ENCODE results near the gene TANGO6. TPM values are rescaled to one million over a fixed set of nuclear protein-coding genes. Genes with fewer than 3 reads are reported as not detected.

Gene TANGO6
- total RNA-seq, 3 donors from 2014 or later, result 7.4 to 19.7 (median 8.2) TPM

DNA sequence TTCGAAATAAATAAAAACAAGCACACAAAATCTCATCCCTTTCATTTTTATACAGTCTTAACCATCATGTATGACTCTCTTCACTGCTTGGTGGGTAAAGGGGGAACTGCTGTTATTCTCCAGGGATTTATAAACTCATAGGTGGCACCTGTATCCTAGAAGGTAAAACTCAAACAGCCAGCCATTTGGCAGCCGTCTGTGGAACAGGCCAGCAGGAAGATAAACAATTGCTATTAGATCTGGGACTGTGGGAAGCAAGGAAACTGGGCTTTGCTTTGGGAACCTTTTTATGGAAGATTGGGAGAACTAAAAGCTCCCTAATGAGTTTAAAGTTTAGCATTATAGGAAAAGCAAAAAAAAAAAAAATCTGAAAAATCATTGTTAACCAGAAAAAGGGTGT, 126.0 kb downstream of the TANGO6 start:
- TF ChIP-seq, protein P1, sequence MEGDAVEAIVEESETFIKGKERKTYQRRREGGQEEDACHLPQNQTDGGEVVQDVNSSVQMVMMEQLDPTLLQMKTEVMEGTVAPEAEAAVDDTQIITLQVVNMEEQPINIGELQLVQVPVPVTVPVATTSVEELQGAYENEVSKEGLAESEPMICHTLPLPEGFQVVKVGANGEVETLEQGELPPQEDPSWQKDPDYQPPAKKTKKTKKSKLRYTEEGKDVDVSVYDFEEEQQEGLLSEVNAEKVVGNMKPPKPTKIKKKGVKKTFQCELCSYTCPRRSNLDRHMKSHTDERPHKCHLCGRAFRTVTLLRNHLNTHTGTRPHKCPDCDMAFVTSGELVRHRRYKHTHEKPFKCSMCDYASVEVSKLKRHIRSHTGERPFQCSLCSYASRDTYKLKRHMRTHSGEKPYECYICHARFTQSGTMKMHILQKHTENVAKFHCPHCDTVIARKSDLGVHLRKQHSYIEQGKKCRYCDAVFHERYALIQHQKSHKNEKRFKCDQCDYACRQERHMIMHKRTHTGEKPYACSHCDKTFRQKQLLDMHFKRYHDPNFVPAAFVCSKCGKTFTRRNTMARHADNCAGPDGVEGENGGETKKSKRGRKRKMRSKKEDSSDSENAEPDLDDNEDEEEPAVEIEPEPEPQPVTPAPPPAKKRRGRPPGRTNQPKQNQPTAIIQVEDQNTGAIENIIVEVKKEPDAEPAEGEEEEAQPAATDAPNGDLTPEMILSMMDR (IDR thresholded peaks at IDR 0.05), result no peak
- H3K36me3 ChIP-seq (ENCODE audit: low read depth), result no peaks in the 10 kb centered on the region
- ATAC-seq (no peak), DNase-seq (no peak)
- H3K9me3 ChIP-seq, result no peaks in the 10 kb centered on the region
- no peak overlapping the region for H3K4me3 ChIP-seq
- H3K4me1 ChIP-seq (ENCODE audit: low read depth), result no peaks in the 10 kb centered on the region
- intact Hi-C loops (cut with DNase I, micrococcal nuclease), result no loop called here

- Histone ChIP-seq H3K9me3 (no peaks in the 10 kb centered on the region), H3K4me3 (no peak overlapping the region), H3K36me3 (ENCODE audit: low read depth) (no peaks in the 10 kb centered on the region), H3K4me1 (ENCODE audit: low read depth) (no peaks in the 10 kb centered on the region)
- intact Hi-C loops (cut with DNase I, micrococcal nuclease), result no loop called here
- no peak for DNase-seq
- no peak for ATAC-seq
- TF ChIP-seq, protein P1 (IDR thresholded peaks at IDR 0.05), result no peak
Measured at GRCh38 chr16:68972013-68972412, 128.7 kb downstream of the TANGO6 start.

DNA sequence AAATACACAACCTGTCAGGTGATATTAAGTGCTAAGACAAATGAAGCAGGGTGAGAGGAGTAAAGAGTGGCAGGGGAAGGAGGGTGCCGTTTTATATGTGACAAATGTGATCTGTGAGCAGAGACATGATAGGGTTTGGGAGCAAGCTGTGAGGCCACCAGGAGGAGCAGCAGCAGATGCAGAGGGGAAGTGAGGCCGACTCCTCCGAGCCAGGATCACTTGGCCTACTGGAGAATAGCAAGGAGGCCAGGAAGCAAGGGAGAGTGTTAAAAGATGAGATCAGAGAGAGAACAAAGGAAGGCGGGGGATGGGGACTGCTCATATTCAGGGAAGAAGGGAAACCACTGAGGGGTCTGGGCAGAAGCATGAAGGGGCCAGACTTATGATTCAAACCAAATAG, 129.4 kb downstream of the TANGO6 start:
- peak; percentile 67 for ATAC-seq
- Histone ChIP-seq H3K4me3 (no peak overlapping the region), H3K4me1 (ENCODE audit: low read depth) (no peaks in the 10 kb centered on the region), H3K9me3 (no peaks in the 10 kb centered on the region), H3K36me3 (ENCODE audit: low read depth) (no peaks in the 10 kb centered on the region)
- DNase-seq, result peak in 2 of 3 donors; percentile 47 to 48
- TF ChIP-seq, protein P1 (IDR thresholded peaks at IDR 0.05), result no peak
- intact Hi-C loops (cut with DNase I, micrococcal nuclease), result no loop called here

- H3K4me3 ChIP-seq, result no peak overlapping the region
- H3K4me1 ChIP-seq (ENCODE audit: low read depth), result no peaks in the 10 kb centered on the region
- H3K9me3 ChIP-seq, result no peaks in the 10 kb centered on the region
- intact Hi-C loops (cut with DNase I, micrococcal nuclease), result no loop called here
- no peak for DNase-seq
- no peak for ATAC-seq
- TF ChIP-seq, protein P1 (IDR thresholded peaks at IDR 0.05), result no peak
- no peaks in the 10 kb centered on the region for H3K36me3 ChIP-seq (ENCODE audit: low read depth)
Measured at GRCh38 chr16:68973611-68974120, 130.3 kb downstream of the TANGO6 start.

DNA sequence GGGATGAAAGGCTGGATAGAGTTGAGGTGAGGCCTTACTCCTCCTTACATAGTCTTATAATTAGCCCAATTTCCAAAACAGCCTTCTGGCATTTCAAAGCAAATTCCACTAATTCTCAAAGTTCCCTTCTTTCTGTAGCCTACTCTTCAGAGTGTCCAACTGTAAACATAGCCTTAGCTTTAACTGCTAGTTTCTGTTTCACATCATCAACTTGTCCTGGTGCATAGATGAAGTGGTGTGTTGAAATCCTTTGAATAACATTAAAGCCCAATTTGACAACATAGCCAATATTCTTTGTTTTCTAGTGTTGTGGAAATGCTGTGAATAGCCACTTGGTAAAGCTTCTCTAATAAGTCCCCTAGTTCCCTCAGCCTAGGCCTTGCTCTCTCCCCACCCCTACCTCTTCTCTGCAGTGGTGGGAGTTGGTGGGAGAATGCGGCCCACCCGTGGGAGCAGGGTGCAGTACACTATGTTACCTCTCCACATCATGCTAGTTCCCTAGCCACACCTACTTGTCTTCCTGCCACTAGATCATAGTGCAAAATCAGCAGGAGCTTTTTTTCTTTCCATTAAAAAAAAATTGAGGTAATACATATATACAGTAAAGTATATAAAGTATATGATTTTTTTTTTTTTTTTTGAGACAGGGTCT, 135.1 kb downstream of the TANGO6 start:
- ATAC-seq (no peak), DNase-seq (no peak)
- Histone ChIP-seq H3K4me3 (no peak overlapping the region), H3K9me3 (no peaks in the 10 kb centered on the region), H3K36me3 (ENCODE audit: low read depth) (no peaks in the 10 kb centered on the region), H3K4me1 (ENCODE audit: low read depth) (no peaks in the 10 kb centered on the region)
- TF ChIP-seq, protein P1 (IDR thresholded peaks at IDR 0.05), result no peak
- intact Hi-C loops (cut with DNase I, micrococcal nuclease), result no loop called here
